ENCODE data around the gene MAP2K3.
"Not testable (repeated sequence)": the region's sequence is repeated elsewhere in the genome, so short reads cannot be mapped to it uniquely, and the experiment has no call there.

GRCh38 chr17:21313761-21314160, 29.2 kb downstream of the MAP2K3 start:
- not testable (repeated sequence) for TF ChIP-seq CTCF (IDR thresholded peaks at IDR 0.05); ZNF416 (CRISPR knock-in tag; IDR thresholded peaks at IDR 0.05); ETV6 (CRISPR knock-in tag; IDR thresholded peaks at IDR 0.05); OVOL2 (CRISPR knock-in tag; IDR thresholded peaks at IDR 0.05; ENCODE audit: borderline replicate concordance); CREB1 (CRISPR knock-in tag; IDR thresholded peaks at IDR 0.05); SP1 (CRISPR knock-in tag; conservative IDR thresholded peaks at IDR 0.05); ZNF317 (CRISPR knock-in tag; IDR thresholded peaks at IDR 0.05; ENCODE audit: borderline replicate concordance, low read depth)
- TF ChIP-seq, protein P1, sequence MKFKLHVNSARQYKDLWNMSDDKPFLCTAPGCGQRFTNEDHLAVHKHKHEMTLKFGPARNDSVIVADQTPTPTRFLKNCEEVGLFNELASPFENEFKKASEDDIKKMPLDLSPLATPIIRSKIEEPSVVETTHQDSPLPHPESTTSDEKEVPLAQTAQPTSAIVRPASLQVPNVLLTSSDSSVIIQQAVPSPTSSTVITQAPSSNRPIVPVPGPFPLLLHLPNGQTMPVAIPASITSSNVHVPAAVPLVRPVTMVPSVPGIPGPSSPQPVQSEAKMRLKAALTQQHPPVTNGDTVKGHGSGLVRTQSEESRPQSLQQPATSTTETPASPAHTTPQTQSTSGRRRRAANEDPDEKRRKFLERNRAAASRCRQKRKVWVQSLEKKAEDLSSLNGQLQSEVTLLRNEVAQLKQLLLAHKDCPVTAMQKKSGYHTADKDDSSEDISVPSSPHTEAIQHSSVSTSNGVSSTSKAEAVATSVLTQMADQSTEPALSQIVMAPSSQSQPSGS (CRISPR knock-in tag; IDR thresholded peaks at IDR 0.05; ENCODE audit: borderline replicate concordance, low read depth): not testable (repeated sequence)

All from WTC11 (cell line).